Activated naive CD4-positive, alpha-beta T cell (primary cell): ENCODE measurements around the gene TANGO6.

Experiments
- DNase-seq, 4 experiments: peaks; one replicate each; lab custom pipeline; 2025; lab: John Stamatoyannopoulos, UW

The TANGO6 gene

DNA sequence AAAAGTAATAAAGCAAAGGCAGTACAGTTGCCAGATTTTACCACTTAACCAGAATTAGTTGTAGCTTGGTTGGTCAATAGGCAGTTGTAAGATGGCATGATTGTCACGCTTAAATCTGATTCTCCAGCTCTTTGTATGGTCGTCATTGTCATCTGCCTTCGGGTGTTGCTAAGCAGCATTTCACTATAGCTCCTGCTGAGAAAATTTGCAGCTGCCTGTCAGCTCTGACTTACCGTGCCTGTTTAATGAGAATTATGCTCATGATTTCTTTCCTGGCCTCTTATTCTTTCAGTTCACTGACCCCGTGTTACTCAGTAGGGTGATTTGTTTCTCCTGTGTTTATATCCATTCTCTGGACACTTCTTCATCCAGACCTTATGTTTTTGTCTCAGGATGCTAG, 66.7 kb downstream of the TANGO6 start:
- DNase-seq = no peak

DNA sequence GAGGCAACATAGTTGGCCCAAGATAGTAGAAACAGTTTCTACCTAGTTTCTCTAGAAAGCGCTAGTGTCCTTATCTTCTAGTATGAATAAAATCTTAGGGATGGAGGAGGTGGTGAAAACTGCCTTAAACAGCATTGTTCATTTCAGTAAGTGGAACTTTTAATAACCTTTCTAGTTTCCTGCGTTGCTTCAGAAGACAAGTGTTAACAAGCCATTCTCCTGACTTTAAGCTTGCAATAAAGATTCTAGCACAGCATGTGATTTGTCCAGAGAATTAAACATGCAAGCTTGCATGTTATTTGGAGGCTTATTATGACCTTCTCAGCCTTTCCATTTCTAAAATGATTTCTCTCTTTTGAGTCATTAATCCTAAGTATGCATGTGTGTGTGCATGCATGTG, 72.3 kb downstream of the TANGO6 start:
- no peak for DNase-seq

DNA sequence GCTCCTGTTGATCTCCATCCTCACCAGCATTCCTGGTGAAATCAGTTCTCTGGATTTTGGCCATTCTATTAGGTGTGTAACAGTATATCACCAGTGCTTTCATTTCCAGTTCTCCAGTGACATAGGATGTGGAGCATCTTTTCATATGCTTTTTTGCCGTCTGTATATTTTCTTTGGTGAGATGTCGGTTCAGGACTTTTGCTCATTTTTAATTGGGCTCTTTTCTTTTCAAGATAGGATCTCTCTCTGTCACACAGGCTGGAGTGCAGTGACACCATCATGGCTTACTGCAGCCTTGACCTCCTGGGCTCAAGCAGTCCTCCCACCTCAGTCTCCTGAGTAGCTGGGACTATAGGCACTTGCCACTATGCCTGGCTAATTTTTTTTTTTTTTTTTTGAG, 74.2 kb downstream of the TANGO6 start:
- no peak for DNase-seq

DNA sequence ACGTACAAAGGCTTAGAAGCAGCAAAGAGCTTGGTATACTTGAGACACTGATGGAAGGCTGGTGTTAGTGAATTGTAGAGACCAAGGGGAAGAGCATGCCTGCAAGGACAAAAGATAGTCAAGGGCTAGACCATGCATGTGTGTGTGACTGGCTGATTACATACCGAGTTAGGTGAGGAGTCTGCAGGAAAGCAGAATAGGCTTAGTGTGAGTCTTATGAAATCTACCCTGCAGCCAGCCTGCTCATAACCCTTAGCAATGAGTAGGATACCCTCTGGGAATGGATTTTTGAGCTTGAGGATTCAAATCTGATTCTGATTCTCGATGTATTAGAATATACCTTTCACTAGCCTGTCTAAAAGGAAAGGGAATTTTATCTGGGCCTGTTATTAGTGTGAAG, 77.0 kb downstream of the TANGO6 start:
- DNase-seq = no peak

DNA sequence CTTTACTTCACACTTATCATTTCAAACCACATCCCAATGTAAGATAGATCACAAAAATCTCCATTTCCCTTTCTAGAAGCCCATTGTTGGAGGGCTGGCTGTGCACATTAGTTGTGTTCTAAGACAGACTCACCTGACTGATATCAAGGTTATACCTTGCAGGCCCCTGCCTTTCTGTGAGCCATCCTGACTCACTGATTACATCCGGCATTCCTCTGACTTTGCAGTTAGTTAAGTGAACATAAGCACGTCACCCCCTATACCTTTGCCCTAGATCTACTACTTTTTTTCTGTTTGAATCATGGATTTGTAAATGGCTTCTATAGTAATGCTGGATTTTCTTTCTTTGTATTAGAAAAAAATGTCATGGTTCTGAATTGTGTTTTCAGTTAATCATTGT, 78.3 kb downstream of the TANGO6 start:
- DNase-seq = no peak

DNA sequence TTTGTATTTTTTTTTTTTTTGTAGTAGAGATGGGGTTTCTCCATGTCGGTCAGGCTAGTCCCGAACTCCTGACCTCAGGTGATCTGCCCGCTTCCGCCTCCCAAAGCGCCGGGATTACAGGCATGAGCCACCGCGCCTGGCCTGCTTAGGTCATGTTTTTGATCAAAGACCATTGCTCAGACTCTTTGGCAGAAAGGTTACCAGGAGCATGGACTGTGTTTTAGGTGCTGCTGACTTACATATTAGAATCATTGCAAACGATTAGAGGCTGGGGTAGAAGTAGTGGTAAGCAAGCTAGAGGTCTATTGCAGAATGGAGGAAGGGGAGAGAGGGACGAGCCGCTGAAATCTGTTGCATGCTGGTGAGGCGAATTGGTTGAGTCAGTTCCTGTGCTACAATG, 79.8 kb downstream of the TANGO6 start:
- no peak for DNase-seq

DNA sequence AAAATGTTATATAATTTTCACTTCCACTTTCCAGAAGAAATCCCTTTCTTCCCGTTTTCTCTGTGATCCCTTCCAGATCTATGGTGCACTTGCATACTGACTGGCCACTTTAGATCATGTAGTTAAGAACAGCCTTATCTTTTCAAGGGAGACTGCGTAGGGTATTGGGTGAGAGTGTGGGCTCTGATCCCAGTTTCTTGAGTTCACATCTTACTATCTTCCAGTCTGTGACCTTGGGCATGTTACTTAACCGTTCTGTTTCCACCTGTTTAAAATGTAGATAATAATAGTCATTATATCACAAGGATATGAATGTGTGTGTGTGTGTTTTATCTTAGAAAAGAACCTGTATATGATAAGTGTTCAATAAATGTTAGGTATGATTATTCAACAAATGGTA, 83.7 kb downstream of the TANGO6 start:
- no peak for DNase-seq

DNA sequence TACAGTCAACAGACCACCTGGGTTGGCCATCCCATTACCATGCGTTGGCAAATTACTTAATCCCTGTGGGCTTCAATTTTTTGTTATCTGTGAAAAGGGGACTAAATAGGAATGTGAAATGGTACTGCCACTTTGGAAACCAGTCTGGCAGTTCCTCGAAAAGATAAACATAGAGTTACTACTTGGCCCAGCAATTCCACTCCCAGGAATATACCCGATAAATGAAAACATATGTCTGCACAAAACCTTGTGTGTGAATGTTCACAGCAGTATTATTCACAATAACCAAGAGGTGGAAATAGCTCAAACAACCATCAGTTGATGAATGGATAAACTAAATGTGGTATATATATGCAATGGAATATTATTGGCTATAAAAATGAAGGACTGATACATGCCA, 87.9 kb downstream of the TANGO6 start:
- DNase-seq = no peak

DNA sequence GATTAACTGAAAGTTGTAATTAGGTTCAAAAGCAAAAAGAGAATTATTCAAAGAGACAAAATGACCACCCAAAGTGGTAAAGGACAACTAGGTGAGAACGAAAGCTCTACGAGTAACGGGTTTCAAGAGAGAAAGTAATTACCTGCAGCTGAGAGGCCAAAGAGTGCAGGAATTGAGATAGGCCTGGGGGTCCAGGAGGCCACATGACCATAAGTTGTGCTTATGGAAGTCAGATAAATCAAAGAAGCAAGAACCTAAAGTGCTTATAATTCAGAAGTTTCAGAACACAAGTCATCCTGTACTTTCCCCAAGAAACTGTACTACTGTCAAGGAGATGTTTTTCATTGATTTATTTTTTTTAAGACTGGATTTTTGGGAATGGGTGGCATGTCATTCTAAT, 91.1 kb downstream of the TANGO6 start:
- DNase-seq = no peak

DNA sequence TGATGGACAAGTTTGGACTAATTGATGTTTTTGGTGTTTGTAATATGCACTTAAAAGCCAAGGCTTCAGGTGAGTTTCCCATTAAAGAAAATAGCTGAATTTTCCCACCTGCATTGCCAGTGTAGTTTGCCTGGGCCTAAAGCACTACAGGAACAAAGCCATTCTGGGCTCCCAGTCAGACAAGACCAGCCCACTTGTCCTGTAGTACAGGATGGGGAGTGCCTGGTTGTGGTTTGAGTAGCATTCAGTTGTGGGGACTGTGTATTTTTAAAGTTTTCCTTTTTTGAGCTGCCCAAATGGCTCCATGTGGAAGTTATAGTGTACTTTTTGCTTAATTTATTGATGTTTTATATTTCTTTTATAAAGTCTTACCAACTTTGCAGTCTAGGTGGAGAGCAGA, 91.7 kb downstream of the TANGO6 start:
- DNase-seq = no peak

DNA sequence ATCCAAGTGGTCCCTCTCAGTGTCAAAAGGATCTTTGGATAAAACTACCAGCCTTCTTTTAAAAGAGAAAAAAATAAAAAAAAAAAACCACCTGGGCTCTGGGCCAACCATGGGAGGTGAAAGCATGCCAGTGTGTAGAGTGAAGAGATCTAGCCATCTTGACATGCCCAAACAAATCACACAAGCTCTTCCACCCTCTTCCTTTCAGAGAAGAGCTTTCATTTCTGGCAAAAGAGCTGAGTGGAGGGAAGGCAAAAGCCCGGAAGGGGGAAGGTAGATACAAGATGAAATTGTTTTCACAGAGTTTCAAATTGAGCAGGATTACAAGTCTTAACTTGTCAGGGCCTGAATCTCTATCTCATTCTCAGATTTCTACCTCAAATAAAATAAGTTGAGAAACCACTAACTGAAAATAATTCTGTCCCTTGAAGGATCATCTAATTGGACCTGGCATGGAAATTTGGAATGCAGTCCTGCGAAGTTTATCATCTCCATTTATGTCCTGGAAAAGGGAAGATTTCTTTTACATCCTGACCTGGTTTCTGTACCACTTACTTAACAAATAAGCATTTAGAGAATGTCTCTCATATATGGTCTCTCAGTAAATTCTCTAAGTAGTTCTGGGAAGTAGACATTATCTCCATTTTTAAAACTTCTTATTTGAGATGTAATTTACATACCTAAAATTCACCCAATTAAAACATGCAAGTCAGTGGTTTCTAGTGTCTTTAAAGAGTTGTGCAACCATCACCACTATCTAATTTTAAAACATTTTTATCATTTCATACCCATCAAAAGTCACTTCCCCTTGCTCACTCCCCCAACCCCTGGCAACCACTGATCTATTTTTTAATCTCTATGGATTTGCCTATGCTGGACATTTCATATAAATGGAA, 93.7 kb downstream of the TANGO6 start:
- DNase-seq = no peak

DNA sequence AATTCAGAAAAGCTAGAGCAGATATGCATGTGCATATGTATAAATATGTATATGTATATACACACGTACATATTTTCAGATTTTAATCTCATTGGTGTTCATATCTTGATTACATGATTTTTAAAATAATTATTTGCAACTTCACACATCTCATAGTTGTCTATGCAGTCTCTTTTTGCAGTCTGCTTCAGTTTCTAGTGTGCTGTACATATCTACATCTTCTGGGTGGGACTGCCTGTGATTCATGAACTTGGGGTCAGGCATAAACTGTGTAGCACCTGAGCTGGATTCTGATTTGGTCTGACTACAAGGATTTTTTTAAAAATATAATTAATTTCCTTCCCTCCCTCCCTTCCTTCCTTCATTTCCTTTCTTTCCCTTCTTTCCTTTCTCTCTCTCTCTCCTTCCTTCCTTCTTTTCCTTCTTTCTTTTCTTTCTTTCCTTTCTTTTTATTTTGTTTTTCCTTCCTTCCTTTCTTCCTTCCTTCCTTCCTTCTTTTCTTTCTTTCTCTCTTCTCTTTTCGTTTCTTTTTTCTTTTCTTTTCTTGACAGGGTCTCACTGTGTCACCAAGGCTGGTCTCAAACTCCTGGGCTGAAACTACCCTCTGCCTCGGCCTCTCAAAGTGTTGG, 96.5 kb downstream of the TANGO6 start:
- DNase-seq = no peak

DNA sequence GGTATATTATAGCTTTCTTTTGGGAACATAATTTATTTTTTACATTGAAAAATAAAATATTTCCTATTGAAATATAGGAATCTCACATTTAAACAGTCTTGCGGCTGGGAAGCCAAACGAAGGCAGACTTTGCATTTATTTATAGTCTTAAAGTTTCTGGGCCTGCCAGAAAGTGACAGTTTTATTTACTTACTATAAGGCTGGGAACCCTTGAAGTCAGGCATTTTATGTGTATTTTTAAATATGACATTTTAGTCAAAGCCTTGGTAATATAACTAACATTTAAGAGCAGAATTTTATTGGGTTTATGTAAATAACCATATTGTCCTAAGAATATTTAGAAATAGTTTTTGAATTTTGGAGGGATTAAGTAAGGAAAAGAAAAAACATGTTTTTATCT, 97.5 kb downstream of the TANGO6 start:
- no peak for DNase-seq

DNA sequence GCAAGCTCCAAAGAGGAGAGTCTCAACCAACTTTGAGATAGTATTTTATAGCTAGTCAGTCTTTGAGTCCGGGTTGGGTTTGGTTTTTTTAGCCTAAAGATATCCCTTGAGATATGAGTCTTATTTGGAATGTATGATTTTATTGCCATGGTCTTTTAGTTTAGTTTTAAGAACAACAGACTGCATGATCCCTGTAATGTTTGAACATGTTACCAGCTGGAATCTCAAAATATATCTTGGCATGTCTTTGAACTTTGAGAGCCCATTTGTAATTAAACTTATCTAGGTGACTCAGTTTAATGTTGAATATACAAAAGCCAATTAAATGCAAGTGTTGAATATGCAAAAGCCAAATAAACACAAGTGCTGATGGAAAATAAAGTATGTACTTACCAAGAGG, 100.6 kb downstream of the TANGO6 start:
- DNase-seq = no peak

DNA sequence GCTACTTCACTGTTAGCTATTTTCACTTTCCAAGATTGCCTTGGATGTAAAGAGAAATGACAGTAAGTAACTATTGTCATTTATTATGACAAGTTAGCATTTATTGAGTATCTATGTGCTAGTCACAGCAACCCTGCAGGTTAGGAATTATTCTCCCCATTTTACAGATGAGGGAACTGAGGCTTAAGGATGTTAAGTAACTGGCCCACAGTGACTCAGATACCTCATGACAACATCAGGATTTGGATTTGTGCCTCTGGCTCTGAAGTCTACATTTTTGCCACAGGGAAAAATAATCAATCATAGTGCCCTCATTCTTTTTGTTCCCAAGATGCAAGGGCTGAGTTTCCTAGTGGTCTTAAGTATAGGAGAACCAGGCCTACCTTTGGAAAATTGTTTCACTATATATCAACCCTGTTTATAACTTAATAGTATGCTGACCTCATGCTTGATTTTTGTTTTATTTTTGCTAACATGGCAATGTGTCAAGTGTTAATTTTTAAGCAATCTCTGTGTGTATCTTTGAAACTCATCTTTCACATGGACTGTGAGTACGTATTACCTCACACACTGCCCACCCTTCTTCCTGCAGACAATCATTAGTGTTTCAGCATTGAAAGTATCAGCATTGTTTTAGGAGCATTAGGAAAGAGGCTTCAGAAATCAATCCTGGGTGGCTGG, 105.0 kb downstream of the TANGO6 start:
- no peak for DNase-seq

DNA sequence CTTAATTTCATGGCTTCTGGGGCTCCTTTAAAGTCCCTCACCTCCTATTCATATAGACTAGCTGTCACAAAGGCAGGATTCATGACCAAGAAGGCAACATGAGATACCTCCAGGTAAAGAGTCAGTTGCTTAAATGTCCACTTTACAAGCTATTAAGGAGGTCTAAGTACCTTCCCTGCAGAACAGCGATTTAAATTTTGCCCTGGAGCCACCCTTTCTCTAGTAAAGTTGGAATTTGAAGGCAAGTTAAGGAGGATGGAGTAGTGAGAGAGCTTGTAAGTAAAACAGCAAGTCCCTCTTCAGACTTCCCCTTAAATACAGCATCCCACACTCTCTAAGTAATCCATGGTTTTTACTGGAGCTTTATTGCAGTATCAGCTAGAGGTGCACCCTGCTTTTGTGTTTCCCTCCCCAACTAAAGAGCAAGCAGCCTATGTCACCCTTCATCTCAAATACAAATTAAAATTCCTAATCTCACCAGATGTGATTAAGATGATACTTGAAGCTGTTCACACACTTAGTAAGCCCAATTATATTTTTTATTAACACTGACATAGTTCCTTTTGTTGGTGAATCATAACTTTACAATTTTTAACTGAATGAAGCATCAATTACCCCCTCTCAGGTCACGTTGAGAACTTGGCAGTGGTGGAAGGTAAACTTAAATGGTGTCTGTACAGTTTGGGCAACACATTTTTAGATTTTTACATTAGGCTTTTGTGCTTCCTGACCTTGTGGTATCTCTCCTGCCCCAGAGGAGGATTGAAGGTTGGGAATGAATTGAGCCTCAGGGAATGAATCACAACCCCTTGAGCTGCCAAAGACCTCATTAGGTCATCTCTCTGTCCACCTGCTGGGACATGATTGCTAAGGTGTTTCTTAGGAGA, 108.9 kb downstream of the TANGO6 start:
- no peak for DNase-seq

DNA sequence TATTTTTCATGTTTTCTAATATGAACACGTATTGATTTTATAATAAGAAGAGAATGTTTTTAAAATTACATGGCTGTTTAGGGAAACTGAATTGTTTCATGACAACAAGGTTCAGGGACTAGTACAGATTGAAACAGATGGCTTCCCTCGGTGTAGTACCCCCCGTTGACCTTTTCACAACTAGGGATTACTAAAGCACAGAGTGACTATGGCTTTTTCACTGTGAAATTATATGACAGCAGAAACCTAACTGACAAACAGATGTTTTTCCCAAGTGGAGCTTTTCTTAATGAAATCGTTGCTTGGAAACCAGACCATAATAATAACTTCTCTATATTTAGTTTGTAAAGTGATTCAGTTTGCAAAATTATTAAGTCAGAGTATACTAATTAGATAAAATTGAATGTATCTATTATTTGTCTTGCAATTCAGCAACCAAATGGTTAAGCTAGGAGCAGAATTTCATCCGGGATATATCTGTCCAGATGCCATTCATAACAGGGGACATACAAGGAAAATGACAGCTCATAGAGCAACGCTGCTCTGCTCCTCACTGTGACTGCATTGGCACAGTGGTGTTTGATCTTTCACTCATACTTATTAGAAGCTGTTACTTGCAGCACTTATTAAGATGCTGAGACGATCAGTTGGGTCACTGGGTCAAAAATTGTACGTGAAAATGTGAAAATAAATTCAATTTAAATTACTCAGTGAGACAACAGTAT, 111.7 kb downstream of the TANGO6 start:
- DNase-seq = no peak

DNA sequence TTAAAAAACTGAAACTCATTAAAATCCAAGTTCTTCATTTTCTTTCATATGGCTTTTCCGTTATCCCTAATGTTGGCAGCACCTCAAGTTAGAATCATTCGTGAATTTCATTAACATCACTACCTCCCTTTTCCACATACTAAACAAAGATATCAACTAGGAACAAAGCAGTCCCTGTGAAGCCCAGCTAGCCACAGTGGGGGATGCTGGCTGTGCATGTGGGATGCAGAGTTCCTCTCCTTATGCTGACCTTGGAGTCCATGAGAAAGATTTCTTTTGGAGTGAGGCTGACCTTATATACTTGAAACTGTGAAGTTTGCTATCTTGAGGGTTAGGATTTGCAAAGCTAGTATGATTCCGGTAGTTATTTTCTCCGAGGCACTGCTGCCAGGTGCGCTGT, 117.6 kb downstream of the TANGO6 start:
- no peak for DNase-seq

DNA sequence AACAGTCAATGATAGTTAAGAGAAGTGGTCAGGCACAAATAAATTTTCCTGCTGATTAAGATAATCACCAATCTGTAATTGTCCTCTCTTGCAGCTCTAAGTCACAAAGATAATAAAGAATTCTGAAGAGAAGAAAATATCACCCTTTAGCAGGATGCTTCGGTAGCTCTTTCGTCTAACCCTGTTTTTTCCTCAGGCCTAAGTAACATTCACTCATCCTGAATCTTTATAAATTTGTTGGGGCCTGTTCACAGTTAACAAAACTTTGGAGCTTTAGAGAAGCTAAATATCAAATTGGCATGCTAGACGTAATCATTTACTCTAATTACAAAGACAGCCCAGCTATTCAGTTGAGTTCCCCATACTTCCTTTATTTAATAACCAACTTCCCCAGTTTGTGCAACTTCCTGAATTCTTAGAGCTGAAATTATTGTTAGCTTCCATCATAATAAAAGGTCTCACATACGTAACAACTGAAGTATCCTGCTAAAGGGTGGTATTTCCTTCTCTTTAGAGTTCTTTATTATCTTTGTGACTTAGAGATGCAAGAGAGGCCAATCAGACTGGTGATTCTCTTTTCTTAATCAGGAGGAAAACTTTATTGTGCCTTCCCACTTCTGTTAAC, 118.6 kb downstream of the TANGO6 start:
- no peak for DNase-seq

DNA sequence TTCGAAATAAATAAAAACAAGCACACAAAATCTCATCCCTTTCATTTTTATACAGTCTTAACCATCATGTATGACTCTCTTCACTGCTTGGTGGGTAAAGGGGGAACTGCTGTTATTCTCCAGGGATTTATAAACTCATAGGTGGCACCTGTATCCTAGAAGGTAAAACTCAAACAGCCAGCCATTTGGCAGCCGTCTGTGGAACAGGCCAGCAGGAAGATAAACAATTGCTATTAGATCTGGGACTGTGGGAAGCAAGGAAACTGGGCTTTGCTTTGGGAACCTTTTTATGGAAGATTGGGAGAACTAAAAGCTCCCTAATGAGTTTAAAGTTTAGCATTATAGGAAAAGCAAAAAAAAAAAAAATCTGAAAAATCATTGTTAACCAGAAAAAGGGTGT, 126.0 kb downstream of the TANGO6 start:
- no peak for DNase-seq

DNA sequence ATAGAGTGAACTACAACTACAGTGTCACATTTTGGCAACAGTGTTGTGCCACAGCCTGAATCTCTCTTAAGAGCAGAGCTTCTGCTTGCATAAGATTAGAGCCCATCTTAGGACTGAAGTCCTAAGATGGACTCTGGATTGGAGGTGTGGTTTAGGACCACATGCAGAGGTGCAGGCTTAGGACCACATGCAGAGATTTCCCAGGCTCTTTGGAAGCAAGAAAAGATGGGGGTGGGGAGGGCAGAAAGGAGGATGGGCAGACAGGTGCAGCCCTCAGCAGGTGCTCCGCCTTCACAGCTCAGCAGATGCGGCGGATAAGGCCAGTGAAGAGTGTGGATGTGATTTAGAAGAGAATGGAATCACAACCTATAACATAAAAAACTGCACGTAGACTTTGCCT, 128.7 kb downstream of the TANGO6 start:
- DNase-seq = no peak
